Panc1 (cell line): ENCODE results near the gene NUB1. TPM values are rescaled to one million over a fixed set of nuclear protein-coding genes. Genes with fewer than 3 reads are reported as not detected.

ENCODE experiments used
- ATAC-seq: fragments of 200-7000 bp; cut with Tn5 transposase; 2 replicates; pipeline ENCODE4 v1.9.1; 2020; ENCODE audit warnings: mild to moderate bottlenecking, moderate library complexity
- BruUV-seq: library from RNA; stranded (reverse); fragments of 400-500 nt; replicated peaks from 2 replicates; lab custom pipeline; 2021; lab: Mats Ljungman, UMichigan
- CTCF ChIA-PET: fragments of 300-600 bp; sonication (Branson Sonifier 250); formaldehyde crosslinking; loops from one replicate; lab custom pipeline; 2022; ENCODE audit warnings: antibody characterized with exemption; lab: Charles Lee
- POLR2A ChIA-PET: fragments of 300-600 bp; sonication (Branson Sonifier 250); formaldehyde crosslinking; loops from one replicate; lab custom pipeline; 2022; ENCODE audit warnings: antibody characterized with exemption; lab: Charles Lee
- DNase-seq: peaks from one replicate; pipeline ENCODE4 v3.0.0-alpha.2; 2010; ENCODE audit warnings: low read depth, low spot score
- H3K27ac ChIP-seq: 2 replicates; pipeline ENCODE4 v1.5.1; 2011; ENCODE audit warnings: mild to moderate bottlenecking, low read length, inconsistent platforms
- H3K27me3 ChIP-seq: fragments of 200-500 bp; sonication (Bioruptor generic); 2 replicates; pipeline ENCODE4 v1.6.0; 2014; ENCODE audit warnings: low read length, inconsistent platforms; ENCODE audit not compliant: control insufficient read depth, insufficient read depth
- H3K36me3 ChIP-seq: fragments of 200-500 bp; sonication (Bioruptor generic); 2 replicates; pipeline ENCODE4 v1.5.1; 2014; ENCODE audit warnings: inconsistent platforms, mild to moderate bottlenecking, low read length, moderate library complexity; ENCODE audit not compliant: control insufficient read depth, insufficient read depth
- H3K4me1 ChIP-seq: 2 replicates; pipeline ENCODE4 v1.5.1; 2011; ENCODE audit warnings: inconsistent platforms, mild to moderate bottlenecking, low read length, moderate library complexity; ENCODE audit not compliant: control insufficient read depth, insufficient read depth
- H3K4me3 ChIP-seq, 2 experiments: 2 replicates each; pipeline ENCODE4 v1.5.1; 2011 to 2012; ENCODE audit warnings: low read depth in 2 of 2, low read length in 2 of 2, mild to moderate bottlenecking in 2 of 2, inconsistent platforms in 1 of 2, moderate library complexity in 1 of 2
- H3K9me3 ChIP-seq: fragments of 200-500 bp; sonication (Bioruptor generic); 2 replicates; pipeline ENCODE4 v1.5.1; 2014; ENCODE audit warnings: low read depth, mild to moderate bottlenecking, inconsistent platforms, low read length, moderate library complexity; ENCODE audit not compliant: control insufficient read depth, insufficient read depth
- POLR2AphosphoS5 ChIP-seq: IDR thresholded peaks from 2 replicates; pipeline ENCODE4 v1.6.1; 2012; ENCODE audit warnings: mild to moderate bottlenecking, low read depth, low read length, moderate library complexity
- SIN3A ChIP-seq: IDR thresholded peaks from 2 replicates; pipeline ENCODE4 v1.6.1; 2012; ENCODE audit warnings: low read depth, mild to moderate bottlenecking, low read length, moderate library complexity, borderline replicate concordance; ENCODE audit not compliant: insufficient read depth
- TCF7L2 ChIP-seq: IDR thresholded peaks from 2 replicates; pipeline ENCODE4 v1.6.1; 2011; ENCODE audit warnings: mild to moderate bottlenecking, low read depth, low read length, inconsistent platforms
- in situ Hi-C: cut with HindIII; loops from 2 replicates; pipeline ENCODE4 v1.10.0; 2016; ENCODE audit warnings: low sequenced_read_pairs, low pct_unique_long_range_greater_than_20kb
- intact Hi-C: fragments of 100-400 bp; cut with micrococcal nuclease; formaldehyde crosslinking; loops from one replicate; pipeline ENCODE4 v1.10.0; 2022; ENCODE audit not compliant: unreplicated experiment
- total RNA-seq: library from RNA; stranded (reverse); gene quantifications from one replicate; pipeline ENCODE4 v1.2.1, GENCODE V29; 2021; ENCODE audit not compliant: unreplicated experiment
- TF ChIP-seq, protein P1 (sequence below), 2 experiments: IDR thresholded peaks; 2 replicates each; pipeline ENCODE4 v1.6.1; 2011 to 2012; ENCODE audit warnings: low read depth in 2 of 2, control low read depth in 1 of 2, low read length in 1 of 2, mild to moderate bottlenecking in 1 of 2, moderate library complexity in 1 of 2; ENCODE audit not compliant: insufficient read depth in 1 of 2
- TF ChIP-seq, protein P2 (sequence below): fragments of 450-650 bp; IDR thresholded peaks from 2 replicates; pipeline ENCODE4 v1.5.1; 2017; ENCODE audit warnings: mild to moderate bottlenecking

The NUB1 gene
- total RNA-seq, 1 experiment from 2014 or later, result 50.5 TPM

DNA sequence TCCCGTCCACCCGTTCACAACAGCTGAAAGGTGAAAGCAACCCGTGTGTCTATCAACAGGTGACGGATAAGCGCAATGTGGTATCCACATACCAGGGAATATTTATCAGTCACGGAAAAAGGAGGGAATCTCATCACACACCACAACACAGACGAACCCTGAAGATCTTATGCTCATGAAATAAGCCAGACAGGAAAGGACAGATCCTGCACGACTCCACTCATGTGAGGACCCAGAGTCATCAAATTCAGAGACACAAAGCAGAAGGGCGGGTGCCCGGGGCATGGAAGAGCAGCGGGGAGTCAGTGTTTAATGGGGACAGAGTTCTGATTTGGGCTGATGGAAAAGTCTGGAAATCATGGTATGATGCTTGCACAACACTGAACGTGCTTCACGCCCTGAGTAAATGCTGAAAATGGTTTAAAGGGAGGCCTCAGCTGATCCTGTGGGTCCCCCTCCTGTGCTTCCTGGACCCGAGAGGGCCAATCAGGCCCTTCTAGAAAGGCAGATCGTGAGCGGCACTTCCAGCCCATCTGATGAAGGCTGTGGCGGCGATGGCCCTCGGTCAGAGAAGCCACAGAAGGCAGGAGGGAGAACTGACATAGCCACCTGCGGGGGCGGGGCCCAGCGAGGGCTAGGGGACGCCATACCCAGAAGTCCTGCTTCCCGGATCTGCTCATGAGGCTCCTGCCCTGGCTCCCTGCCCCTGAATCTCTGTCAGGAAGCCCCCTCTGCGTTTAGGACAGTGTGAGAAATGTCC lies 49.2 kb downstream of the NUB1 start:
- DNase-seq (no peak), ATAC-seq (no peak)
- POLR2A ChIA-PET, result no interaction called here
- BruUV-seq, result no TSS peak
- Histone ChIP-seq H3K9me3 (no peaks in the 10 kb centered on the region), H3K27ac (no peak overlapping the region), H3K4me1 (peaks cover 10% of the 10 kb centered on the region), H3K27me3 (no peaks in the 10 kb centered on the region), H3K36me3 (no peaks in the 10 kb centered on the region), H3K4me3 (no peak overlapping the region)
- TF ChIP-seq, protein P1, sequence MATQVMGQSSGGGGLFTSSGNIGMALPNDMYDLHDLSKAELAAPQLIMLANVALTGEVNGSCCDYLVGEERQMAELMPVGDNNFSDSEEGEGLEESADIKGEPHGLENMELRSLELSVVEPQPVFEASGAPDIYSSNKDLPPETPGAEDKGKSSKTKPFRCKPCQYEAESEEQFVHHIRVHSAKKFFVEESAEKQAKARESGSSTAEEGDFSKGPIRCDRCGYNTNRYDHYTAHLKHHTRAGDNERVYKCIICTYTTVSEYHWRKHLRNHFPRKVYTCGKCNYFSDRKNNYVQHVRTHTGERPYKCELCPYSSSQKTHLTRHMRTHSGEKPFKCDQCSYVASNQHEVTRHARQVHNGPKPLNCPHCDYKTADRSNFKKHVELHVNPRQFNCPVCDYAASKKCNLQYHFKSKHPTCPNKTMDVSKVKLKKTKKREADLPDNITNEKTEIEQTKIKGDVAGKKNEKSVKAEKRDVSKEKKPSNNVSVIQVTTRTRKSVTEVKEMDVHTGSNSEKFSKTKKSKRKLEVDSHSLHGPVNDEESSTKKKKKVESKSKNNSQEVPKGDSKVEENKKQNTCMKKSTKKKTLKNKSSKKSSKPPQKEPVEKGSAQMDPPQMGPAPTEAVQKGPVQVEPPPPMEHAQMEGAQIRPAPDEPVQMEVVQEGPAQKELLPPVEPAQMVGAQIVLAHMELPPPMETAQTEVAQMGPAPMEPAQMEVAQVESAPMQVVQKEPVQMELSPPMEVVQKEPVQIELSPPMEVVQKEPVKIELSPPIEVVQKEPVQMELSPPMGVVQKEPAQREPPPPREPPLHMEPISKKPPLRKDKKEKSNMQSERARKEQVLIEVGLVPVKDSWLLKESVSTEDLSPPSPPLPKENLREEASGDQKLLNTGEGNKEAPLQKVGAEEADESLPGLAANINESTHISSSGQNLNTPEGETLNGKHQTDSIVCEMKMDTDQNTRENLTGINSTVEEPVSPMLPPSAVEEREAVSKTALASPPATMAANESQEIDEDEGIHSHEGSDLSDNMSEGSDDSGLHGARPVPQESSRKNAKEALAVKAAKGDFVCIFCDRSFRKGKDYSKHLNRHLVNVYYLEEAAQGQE (IDR thresholded peaks at IDR 0.05; ENCODE audit: insufficient read depth in 1 of 2, low read depth in 2 of 2, low read length in 1 of 2), result no peak
- TF ChIP-seq TCF7L2, result no peak
- TF ChIP-seq POLR2AphosphoS5, result no peak
- TF ChIP-seq, protein P2, sequence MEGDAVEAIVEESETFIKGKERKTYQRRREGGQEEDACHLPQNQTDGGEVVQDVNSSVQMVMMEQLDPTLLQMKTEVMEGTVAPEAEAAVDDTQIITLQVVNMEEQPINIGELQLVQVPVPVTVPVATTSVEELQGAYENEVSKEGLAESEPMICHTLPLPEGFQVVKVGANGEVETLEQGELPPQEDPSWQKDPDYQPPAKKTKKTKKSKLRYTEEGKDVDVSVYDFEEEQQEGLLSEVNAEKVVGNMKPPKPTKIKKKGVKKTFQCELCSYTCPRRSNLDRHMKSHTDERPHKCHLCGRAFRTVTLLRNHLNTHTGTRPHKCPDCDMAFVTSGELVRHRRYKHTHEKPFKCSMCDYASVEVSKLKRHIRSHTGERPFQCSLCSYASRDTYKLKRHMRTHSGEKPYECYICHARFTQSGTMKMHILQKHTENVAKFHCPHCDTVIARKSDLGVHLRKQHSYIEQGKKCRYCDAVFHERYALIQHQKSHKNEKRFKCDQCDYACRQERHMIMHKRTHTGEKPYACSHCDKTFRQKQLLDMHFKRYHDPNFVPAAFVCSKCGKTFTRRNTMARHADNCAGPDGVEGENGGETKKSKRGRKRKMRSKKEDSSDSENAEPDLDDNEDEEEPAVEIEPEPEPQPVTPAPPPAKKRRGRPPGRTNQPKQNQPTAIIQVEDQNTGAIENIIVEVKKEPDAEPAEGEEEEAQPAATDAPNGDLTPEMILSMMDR, result no peak
- no peak for TF ChIP-seq SIN3A
- CTCF ChIA-PET, result no interaction called here
- in situ Hi-C loops, result no loop called here
- intact Hi-C loops, result no loop called here

DNA sequence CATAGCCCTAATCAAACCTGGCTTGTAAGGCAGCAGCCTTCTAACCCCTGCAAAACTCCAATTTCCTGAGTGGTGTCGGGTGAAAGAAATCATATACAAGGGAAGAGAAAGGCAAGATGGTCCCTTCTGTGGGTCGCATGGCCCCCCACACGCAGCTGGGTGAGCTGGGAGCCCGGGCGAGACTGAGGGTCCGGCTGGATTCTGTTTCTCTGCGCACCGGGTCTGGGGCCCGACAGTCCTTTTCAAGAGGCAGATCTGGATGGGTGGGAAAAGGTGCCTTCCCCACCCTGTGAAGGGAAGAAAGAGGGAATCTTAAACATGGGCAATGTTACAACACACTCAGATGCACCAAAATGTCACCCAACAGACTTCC lies 49.7 kb downstream of the NUB1 start:
- DNase-seq (no peak), ATAC-seq (no peak)
- BruUV-seq, result no TSS peak
- ChIA-PET CTCF (no interaction called here), POLR2A (no interaction called here)
- Histone ChIP-seq H3K27me3 (no peaks in the 10 kb centered on the region), H3K4me3 (no peak overlapping the region), H3K4me1 (peaks cover 7% of the 10 kb centered on the region), H3K36me3 (no peaks in the 10 kb centered on the region), H3K9me3 (no peaks in the 10 kb centered on the region), H3K27ac (no peak overlapping the region)
- no peak for TF ChIP-seq TCF7L2
- TF ChIP-seq, protein P1 (IDR thresholded peaks at IDR 0.05; ENCODE audit: insufficient read depth in 1 of 2, low read depth in 2 of 2, low read length in 1 of 2), result no peak
- no peak for TF ChIP-seq POLR2AphosphoS5
- TF ChIP-seq, protein P2, result no peak
- TF ChIP-seq SIN3A, result no peak
- intact Hi-C loops, result no loop called here
- in situ Hi-C loops, result no loop called here
